Measurements from ENCODE around the gene INTS14.
A peak's percentile ranks its signal among the peaks of the same experiment; 100 is the strongest.

INTS14 gene

GRCh38 chr15:65571971-65572370, 39.0 kb downstream of the INTS14 start:
- TF ChIP-seq, protein P1, sequence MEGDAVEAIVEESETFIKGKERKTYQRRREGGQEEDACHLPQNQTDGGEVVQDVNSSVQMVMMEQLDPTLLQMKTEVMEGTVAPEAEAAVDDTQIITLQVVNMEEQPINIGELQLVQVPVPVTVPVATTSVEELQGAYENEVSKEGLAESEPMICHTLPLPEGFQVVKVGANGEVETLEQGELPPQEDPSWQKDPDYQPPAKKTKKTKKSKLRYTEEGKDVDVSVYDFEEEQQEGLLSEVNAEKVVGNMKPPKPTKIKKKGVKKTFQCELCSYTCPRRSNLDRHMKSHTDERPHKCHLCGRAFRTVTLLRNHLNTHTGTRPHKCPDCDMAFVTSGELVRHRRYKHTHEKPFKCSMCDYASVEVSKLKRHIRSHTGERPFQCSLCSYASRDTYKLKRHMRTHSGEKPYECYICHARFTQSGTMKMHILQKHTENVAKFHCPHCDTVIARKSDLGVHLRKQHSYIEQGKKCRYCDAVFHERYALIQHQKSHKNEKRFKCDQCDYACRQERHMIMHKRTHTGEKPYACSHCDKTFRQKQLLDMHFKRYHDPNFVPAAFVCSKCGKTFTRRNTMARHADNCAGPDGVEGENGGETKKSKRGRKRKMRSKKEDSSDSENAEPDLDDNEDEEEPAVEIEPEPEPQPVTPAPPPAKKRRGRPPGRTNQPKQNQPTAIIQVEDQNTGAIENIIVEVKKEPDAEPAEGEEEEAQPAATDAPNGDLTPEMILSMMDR (IDR thresholded peaks at IDR 0.05; ENCODE audit: low read depth, low read length) = no peak
- no peak for DNase-seq (ENCODE audit: low read depth in 2 of 2)
- no peak overlapping the region for H3K4me3 ChIP-seq (replicated peaks in 1 of 2; ENCODE audit: low read depth in 2 of 2, low read length in 2 of 2)

DNA sequence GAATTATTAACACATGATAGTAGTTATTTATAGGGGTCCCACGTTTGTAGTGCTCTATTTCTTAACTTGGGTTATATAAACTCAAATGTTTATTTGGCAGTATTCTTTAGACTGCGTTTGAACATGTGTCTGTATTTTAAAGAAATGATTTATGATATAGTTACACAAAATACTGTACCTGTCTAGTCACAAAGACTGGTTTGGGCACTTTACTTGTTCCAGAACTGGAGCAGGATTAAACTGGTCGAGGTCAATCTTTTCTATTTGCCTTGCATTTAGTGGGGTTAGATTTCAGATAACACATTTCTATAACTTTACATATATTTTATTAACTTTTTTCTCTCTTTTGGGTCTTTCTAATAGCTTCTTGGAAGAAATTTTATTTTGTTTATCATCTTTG, 41.2 kb downstream of the INTS14 start:
- TF ChIP-seq, protein P1 (IDR thresholded peaks at IDR 0.05; ENCODE audit: low read depth, low read length) = no peak
- no peak for DNase-seq (ENCODE audit: low read depth in 2 of 2)
- H3K4me3 ChIP-seq (replicated peaks in 1 of 2; ENCODE audit: low read depth in 2 of 2, low read length in 2 of 2) = no peak overlapping the region

GRCh38 chr15:65561934-65562333, 49.0 kb downstream of the INTS14 start:
- DNase-seq (ENCODE audit: low read depth in 2 of 2) = no peak
- TF ChIP-seq, protein P1 (IDR thresholded peaks at IDR 0.05; ENCODE audit: low read depth, low read length) = no peak
- H3K4me3 ChIP-seq (replicated peaks in 1 of 2; ENCODE audit: low read depth in 2 of 2, low read length in 2 of 2) = no peak overlapping the region

DNA sequence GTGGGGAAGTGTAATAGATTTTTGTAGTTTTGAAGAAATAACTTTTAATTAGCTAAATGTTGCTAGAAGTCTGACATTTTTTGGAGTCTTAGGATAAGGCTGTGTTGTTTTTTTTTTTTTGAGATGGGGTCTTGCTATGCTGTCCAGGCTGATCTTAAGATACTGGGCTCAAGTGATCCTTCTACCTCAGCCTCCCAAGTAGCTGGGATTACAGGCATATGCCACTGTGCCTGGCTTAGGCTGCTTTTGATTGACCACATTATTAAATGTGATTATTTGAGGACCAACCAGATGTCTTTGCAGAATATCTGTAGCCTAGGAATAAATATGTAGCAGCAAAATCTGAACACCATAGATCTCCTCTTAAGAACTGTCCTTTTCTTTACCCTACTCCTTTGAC, 51.0 kb downstream of the INTS14 start:
- DNase-seq (ENCODE audit: low read depth in 2 of 2) = no peak
- TF ChIP-seq, protein P1 (IDR thresholded peaks at IDR 0.05; ENCODE audit: low read depth, low read length) = no peak
- H3K4me3 ChIP-seq (replicated peaks in 1 of 2; ENCODE audit: low read depth in 2 of 2, low read length in 2 of 2) = no peak overlapping the region

DNA sequence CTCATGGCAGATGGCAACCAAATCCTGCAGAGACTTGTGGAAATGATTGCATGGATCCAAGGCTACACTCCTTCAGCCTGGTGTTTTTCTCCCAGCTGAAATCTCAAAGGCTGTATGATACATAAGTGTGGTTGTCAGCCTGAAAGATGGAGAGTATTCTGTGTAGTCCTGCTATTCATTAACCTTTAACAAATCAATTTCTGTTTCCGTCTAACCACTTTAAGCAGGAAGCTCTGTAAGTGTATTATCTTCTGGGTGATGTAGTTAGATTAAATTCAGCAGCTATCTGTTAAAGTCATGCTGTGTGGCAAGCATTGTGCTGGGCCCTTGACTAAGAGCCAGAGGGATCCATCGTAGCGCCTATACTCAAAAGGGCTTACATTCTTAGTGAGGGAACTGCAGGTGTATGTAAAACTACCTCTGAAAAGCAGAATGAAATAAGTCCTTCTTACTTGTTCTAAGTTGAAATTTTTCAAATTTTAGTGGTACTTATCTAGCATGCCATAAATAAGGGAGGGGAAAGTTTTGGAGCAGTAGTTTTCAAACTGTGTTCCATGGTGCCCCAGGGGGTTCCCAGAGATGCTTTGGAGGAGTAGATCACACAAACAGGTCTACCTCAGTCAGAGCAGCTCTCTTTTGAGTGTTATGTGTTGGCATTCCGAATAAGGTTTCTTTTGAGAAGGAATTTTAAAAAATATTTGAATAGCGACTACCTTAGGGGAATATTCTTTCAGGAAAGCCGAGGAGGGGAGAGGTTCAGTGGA, 51.8 kb downstream of the INTS14 start:
- TF ChIP-seq, protein P1 (IDR thresholded peaks at IDR 0.05; ENCODE audit: low read depth, low read length) = no peak
- DNase-seq (ENCODE audit: low read depth in 2 of 2) = no peak

GRCh38 chr15:65558336-65558735, 52.6 kb downstream of the INTS14 start:
- DNase-seq (ENCODE audit: low read depth in 2 of 2) = peak; percentile 32 to 49
- TF ChIP-seq, protein P1 (IDR thresholded peaks at IDR 0.05; ENCODE audit: low read depth, low read length) = no peak
- H3K4me3 ChIP-seq (replicated peaks in 1 of 2; ENCODE audit: low read depth in 2 of 2, low read length in 2 of 2) = no peak overlapping the region

More for the DNA sequence above, 51.8 kb downstream of the INTS14 start:
- H3K4me3 ChIP-seq (replicated peaks in 1 of 2; ENCODE audit: low read depth in 2 of 2, low read length in 2 of 2) = no peak overlapping the region

- no peak for DNase-seq (ENCODE audit: low read depth in 2 of 2)
- no peak overlapping the region for H3K4me3 ChIP-seq (replicated peaks in 1 of 2; ENCODE audit: low read depth in 2 of 2, low read length in 2 of 2)
- TF ChIP-seq, protein P1 (IDR thresholded peaks at IDR 0.05; ENCODE audit: low read depth, low read length) = no peak
Observed at GRCh38 chr15:65556622-65557021, 54.3 kb downstream of the INTS14 start.
